ENCODE data around the gene OSBPL6. TPM values are rescaled to one million over a fixed set of nuclear protein-coding genes. Genes with fewer than 3 reads are reported as not detected.
A peak's percentile ranks its signal among the peaks of the same experiment; 100 is the strongest.

The OSBPL6 gene
- total and polyA plus RNA-seq, 9 of the 15 experiments (the other 6 are each of a cell fraction or from before 2014, with no cell fraction given): 3.4 to 12.7 (median 9.3) TPM

- TF ChIP-seq THRB (CRISPR knock-in tag; conservative IDR thresholded peaks at IDR 0.05): 0 out of 2 replicates have a peak, but pooled peaks have one; percentile 13
- no peak for TF ChIP-seq KLF13 (tag; IDR thresholded peaks at IDR 0.05; ENCODE audit: borderline replicate concordance, low read depth)
- no peak for TF ChIP-seq KLF16 (IDR thresholded peaks at IDR 0.05)
- TF ChIP-seq SRF (CRISPR knock-in tag; IDR thresholded peaks at IDR 0.05): 0 out of 4 replicates have a peak, but pooled peaks of 1 of the 2 experiments have one; percentile 30
- no peak for TF ChIP-seq SRSF9 (IDR thresholded peaks at IDR 0.05; ENCODE audit: borderline replicate concordance, low read depth, low read length)
- no peak; a peak in 1 of 4 replicates for TF ChIP-seq TEAD1 (CRISPR knock-in tag; IDR thresholded peaks at IDR 0.05)
- TF ChIP-seq ARID1B (IDR thresholded peaks at IDR 0.05): peak; percentile 17; the same call in 1 of the 2 replicates
- no peak for TF ChIP-seq NONO (IDR thresholded peaks at IDR 0.05; ENCODE audit: low read depth in 2 of 2, low read length in 1 of 2)
- no peak for TF ChIP-seq ILK (tag; IDR thresholded peaks at IDR 0.05; ENCODE audit: borderline replicate concordance, low read depth)
- TF ChIP-seq FOSL1 (tag; conservative IDR thresholded peaks at IDR 0.05): no peak
- no peak for TF ChIP-seq ZNF696 (CRISPR knock-in tag; conservative IDR thresholded peaks at IDR 0.05)
- peak; percentile 2; the same call in 1 of the 2 replicates for TF ChIP-seq FOXP1 (CRISPR knock-in tag; IDR thresholded peaks at IDR 0.05)
- 0 out of 2 replicates have a peak, but pooled peaks have one; percentile 14 for TF ChIP-seq ZBTB40 (IDR thresholded peaks at IDR 0.05)
- TF ChIP-seq ZBTB40 (CRISPR knock-in tag; IDR thresholded peaks at IDR 0.05): no peak
- no peak for TF ChIP-seq ZNF3 (CRISPR knock-in tag; IDR thresholded peaks at IDR 0.05)
Measured at GRCh38 chr2:178449700-178450523, 255.6 kb downstream of the OSBPL6 start (continued).
